HG03039 (cell line): Measurements from ENCODE around the gene ERBB4.
"Not testable (repeated sequence)": the region's sequence is repeated elsewhere in the genome, so short reads cannot be mapped to it uniquely, and the experiment has no call there.

Experiments
- ATAC-seq: cut with Tn5 transposase; IDR thresholded peaks from one replicate; pipeline ENCODE4 v1.9.1; 2021; ENCODE audit warnings: mild to moderate bottlenecking, moderate library complexity; ENCODE audit not compliant: unreplicated experiment

ERBB4 gene

GRCh38 chr2:212237350-212238095 lies 301.1 kb downstream of the ERBB4 start:
- ATAC-seq = no peak

GRCh38 chr2:212228743-212229171 lies 309.8 kb downstream of the ERBB4 start:
- ATAC-seq = no peak

GRCh38 chr2:212227755-212228154 lies 310.8 kb downstream of the ERBB4 start:
- ATAC-seq = no peak

- no peak for ATAC-seq
Observed at GRCh38 chr2:212226114-212226513, 312.5 kb downstream of the ERBB4 start.

- no peak for ATAC-seq
Observed at GRCh38 chr2:212223696-212224095, 314.9 kb downstream of the ERBB4 start.

GRCh38 chr2:212213191-212213590 lies 325.4 kb downstream of the ERBB4 start:
- no peak for ATAC-seq

- ATAC-seq = no peak
Observed at GRCh38 chr2:212208467-212208866, 330.1 kb downstream of the ERBB4 start.

GRCh38 chr2:212197776-212198175 lies 340.8 kb downstream of the ERBB4 start:
- no peak for ATAC-seq

- no peak for ATAC-seq
Observed at GRCh38 chr2:212195626-212196025, 343.0 kb downstream of the ERBB4 start.

- ATAC-seq = no peak
Observed at GRCh38 chr2:212194396-212194795, 344.2 kb downstream of the ERBB4 start.

GRCh38 chr2:212193803-212194202 lies 344.8 kb downstream of the ERBB4 start:
- no peak for ATAC-seq

- no peak for ATAC-seq
Observed at GRCh38 chr2:212193056-212193455, 345.5 kb downstream of the ERBB4 start.

GRCh38 chr2:212191438-212191837 lies 347.2 kb downstream of the ERBB4 start:
- ATAC-seq = not testable (repeated sequence)

GRCh38 chr2:212186166-212186565 lies 352.4 kb downstream of the ERBB4 start:
- ATAC-seq = no peak

GRCh38 chr2:212181646-212182045 lies 357.0 kb downstream of the ERBB4 start:
- ATAC-seq = no peak

GRCh38 chr2:212180408-212181083 lies 358.1 kb downstream of the ERBB4 start:
- ATAC-seq = no peak

GRCh38 chr2:212177724-212178123 lies 360.9 kb downstream of the ERBB4 start:
- no peak for ATAC-seq

GRCh38 chr2:212176151-212176550 lies 362.5 kb downstream of the ERBB4 start:
- ATAC-seq = no peak

- no peak for ATAC-seq
Observed at GRCh38 chr2:212173756-212174510, 364.7 kb downstream of the ERBB4 start.

- no peak for ATAC-seq
Observed at GRCh38 chr2:212173331-212173730, 365.3 kb downstream of the ERBB4 start.

GRCh38 chr2:212170382-212170781 lies 368.2 kb downstream of the ERBB4 start:
- ATAC-seq = no peak

GRCh38 chr2:212158081-212158480 lies 380.5 kb downstream of the ERBB4 start:
- ATAC-seq = no peak
